ENCODE data around the gene ADCY3.

The ADCY3 gene

DNA sequence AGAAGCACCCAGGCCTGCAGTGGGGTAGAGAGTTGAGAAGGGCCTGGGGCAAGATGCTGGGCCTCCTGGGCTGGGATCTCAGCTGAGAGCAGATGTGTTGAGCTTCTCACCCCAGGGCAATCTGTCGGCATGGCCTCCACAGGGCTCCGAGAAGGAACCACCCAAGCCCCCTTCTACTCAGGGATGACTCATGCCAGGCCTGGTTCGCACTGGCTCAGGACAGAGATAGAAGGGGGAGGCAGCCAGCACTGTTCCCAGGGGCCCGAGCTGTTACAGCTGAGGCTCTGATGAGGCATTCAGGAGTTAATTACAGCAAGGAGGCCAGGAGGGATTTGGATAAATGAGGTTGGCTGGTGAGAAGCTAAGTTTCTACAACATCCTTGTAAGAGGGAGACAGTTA lies 64.3 kb downstream of the ADCY3 start:
- DNase-seq (ENCODE audit: low read depth): no peak
- H3K4me3 ChIP-seq (ENCODE audit: low read depth, low read length): no peak overlapping the region

DNA sequence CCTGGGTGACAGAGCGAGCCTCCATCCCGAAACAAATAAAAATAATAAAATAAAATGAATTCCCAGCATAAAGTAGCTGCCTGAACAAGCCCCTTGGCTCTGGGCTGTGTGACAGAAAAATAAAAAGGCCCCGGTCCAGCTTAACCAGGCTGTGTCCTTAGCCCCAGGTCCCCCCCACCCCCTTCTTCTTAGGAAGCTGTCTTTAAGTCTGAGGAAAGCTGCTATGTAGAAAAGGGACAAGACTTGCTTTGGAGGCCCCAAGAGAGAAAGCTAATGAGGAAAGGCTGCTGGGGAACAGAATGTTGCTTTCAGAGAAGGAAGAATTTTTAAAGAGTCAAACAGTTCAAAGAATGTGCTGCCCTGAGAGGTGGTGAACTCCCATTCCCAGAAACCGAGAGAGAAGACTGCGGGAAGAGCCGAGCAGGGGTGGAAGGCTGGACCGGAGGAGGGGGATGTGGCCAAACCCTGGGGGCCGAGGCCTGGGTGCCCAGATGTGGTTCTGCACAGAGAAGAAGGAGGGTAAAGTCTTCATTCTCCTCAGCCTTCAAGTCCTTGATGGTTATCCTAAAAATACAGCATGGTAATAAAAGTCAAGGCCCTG lies 64.9 kb downstream of the ADCY3 start:
- no peak for DNase-seq (ENCODE audit: low read depth)
- no peak overlapping the region for H3K4me3 ChIP-seq (ENCODE audit: low read depth, low read length)
- TF ChIP-seq, protein P1, sequence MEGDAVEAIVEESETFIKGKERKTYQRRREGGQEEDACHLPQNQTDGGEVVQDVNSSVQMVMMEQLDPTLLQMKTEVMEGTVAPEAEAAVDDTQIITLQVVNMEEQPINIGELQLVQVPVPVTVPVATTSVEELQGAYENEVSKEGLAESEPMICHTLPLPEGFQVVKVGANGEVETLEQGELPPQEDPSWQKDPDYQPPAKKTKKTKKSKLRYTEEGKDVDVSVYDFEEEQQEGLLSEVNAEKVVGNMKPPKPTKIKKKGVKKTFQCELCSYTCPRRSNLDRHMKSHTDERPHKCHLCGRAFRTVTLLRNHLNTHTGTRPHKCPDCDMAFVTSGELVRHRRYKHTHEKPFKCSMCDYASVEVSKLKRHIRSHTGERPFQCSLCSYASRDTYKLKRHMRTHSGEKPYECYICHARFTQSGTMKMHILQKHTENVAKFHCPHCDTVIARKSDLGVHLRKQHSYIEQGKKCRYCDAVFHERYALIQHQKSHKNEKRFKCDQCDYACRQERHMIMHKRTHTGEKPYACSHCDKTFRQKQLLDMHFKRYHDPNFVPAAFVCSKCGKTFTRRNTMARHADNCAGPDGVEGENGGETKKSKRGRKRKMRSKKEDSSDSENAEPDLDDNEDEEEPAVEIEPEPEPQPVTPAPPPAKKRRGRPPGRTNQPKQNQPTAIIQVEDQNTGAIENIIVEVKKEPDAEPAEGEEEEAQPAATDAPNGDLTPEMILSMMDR (IDR thresholded peaks at IDR 0.05; ENCODE audit: low read depth, low read length, missing control alignments): no peak

More for the DNA sequence above, 64.3 kb downstream of the ADCY3 start:
- TF ChIP-seq, protein P1 (IDR thresholded peaks at IDR 0.05; ENCODE audit: low read depth, low read length, missing control alignments): no peak

DNA sequence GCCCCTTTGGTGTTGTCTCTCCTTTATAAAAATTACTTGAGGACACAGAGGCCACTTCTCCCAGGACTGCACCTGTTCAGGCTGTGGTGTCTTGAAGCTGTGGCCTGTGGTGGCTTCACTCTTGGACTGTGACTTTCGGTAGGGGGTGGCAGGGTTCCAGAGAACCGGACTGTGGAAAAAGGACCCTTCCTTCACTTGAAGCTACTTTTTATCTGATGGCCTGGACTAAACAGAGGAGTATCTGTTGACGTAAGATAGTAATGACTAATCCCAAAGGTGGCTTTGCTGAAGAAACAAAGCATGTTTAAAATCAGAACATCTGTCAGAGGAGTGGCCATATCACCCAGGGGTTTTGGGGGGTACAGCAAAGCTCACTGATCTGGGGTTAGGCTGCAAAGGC lies 66.0 kb downstream of the ADCY3 start:
- DNase-seq (ENCODE audit: low read depth): no peak
- H3K4me3 ChIP-seq (ENCODE audit: low read depth, low read length): no peak overlapping the region
- TF ChIP-seq, protein P1 (IDR thresholded peaks at IDR 0.05; ENCODE audit: low read depth, low read length, missing control alignments): no peak

DNA sequence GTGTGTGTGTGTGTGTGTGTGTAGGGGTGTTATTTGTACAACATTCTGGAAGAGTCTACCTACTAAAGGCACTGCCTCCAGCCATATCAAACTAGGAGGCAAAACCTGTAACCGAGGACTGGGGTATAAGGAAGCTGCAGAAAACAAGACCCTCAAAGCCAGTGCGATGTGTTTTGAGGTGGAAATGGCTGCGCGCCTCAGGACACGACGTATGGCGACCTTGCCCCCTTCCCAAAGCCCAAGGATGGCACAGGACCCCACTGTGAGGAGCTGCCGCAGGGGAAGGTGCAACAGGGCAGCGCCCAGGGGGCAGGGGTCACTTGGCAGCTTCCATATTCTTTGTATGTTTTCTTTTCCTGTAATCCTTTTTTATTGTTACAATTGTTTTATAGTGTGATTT lies 67.0 kb downstream of the ADCY3 start:
- TF ChIP-seq, protein P1 (IDR thresholded peaks at IDR 0.05; ENCODE audit: low read depth, low read length, missing control alignments): no peak
- no peak for DNase-seq (ENCODE audit: low read depth)
- no peak overlapping the region for H3K4me3 ChIP-seq (ENCODE audit: low read depth, low read length)

DNA sequence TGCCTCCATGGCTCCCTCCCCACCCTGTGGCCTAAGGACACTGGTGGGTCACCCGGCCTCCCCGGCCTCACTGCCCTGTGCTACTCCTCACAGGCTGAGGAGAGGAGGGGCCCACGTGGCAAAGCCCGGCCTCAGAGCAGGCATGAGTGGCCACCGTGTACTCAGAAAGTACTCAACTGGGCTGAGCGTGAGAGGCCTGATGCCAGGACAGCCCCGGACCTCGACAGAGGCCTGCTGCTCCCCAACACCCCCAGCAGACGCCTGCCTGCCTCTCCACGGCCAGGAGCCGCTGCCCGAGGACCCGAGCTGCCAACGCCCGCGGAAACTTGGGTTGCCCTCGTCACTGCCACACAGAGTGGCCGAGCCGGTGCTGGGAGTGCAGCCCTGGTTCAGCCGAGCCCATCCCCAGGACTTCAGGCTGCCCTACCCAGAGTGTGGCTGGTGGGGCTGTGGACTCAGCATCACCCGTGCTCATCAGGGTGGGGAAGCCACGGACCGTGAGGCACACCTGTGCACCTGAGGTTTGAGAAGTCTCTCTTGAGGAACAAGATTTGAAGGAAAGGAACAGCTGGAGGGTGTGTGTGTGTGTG lies 67.5 kb downstream of the ADCY3 start:
- TF ChIP-seq, protein P1 (IDR thresholded peaks at IDR 0.05; ENCODE audit: low read depth, low read length, missing control alignments): no peak
- DNase-seq (ENCODE audit: low read depth): no peak
- H3K4me3 ChIP-seq (ENCODE audit: low read depth, low read length): no peak overlapping the region

DNA sequence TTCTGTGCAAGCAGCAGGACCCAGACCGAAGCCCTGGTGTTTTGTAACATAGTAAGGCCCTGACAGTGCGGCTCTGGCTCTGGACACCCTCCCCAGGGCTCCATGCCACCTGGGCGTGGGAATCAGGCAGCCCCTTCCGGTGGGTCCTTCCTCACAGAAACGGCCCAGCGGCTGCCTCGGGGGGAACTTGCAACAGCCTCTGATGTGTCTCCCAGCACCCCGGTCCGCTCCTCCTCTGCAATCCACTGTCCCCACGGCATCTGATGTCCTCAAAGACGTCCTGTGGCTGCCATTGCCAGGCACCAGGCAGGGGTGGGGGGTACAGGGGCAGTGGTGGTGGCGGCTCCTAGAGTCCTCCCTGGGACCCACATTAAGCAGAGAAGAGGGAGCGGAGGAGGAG lies 68.0 kb downstream of the ADCY3 start:
- TF ChIP-seq, protein P1 (IDR thresholded peaks at IDR 0.05; ENCODE audit: low read depth, low read length, missing control alignments): no peak
- no peak for DNase-seq (ENCODE audit: low read depth)
- no peak overlapping the region for H3K4me3 ChIP-seq (ENCODE audit: low read depth, low read length)

DNA sequence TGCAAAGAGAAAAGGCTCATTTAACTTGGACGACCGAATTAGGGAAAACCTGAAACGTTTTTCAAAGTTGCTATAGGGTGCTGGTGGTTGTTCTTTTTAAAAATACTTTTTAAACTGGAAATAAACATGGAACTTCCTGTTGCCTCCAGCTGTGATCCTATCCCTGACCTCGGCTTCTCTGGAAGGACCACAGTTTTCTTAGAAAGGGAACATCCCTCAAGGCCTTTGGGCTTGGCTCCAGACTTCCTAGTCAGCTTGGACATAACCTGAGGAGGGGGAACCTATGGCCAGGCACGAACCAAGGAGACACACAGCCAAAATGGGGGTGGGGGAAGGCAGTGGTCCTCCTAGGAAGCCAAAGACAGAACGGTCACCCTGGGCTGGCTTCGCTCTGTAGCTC lies 69.1 kb downstream of the ADCY3 start:
- no peak overlapping the region for H3K4me3 ChIP-seq (ENCODE audit: low read depth, low read length)
- no peak for DNase-seq (ENCODE audit: low read depth)
- TF ChIP-seq, protein P1 (IDR thresholded peaks at IDR 0.05; ENCODE audit: low read depth, low read length, missing control alignments): no peak

Measured in GM12864 (cell line).